ENCODE data around the gene UPK3B.
"Not testable (repeated sequence)": the region's sequence is repeated elsewhere in the genome, so short reads cannot be mapped to it uniquely, and the experiment has no call there.

- not testable (repeated sequence) for TF ChIP-seq CTCF (conservative IDR thresholded peaks at IDR 0.05; ENCODE audit: low read depth, low read length); EZH2 (IDR thresholded peaks at IDR 0.05; ENCODE audit: borderline replicate concordance, low read depth, low read length, poor library complexity, severe bottlenecking)
Measured at GRCh38 chr7:76506643-76507042, 3.7 kb upstream of the UPK3B start.

All from A673 (cell line).